H1 (cell line): ENCODE data around the gene CTNNA3. TPM values are rescaled to one million over a fixed set of nuclear protein-coding genes. Genes with fewer than 3 reads are reported as not detected.

Experiments
- CTCF ChIA-PET: fragments of 300-600 bp; sonication (Branson Sonifier 250); formaldehyde crosslinking; loops from one replicate; lab custom pipeline; 2021; ENCODE audit not compliant: partially characterized antibody; lab: Charles Lee
- POLR2A ChIA-PET: fragments of 300-600 bp; sonication (Branson Sonifier 250); formaldehyde crosslinking; loops from one replicate; lab custom pipeline; 2021; ENCODE audit warnings: inconsistent platforms; ENCODE audit not compliant: partially characterized antibody; lab: Charles Lee
- DNase-seq, 2 experiments: peaks; one replicate each; pipeline versions ENCODE4 v3.0.0 to v3.0.0-alpha.2; 2010 to 2022; ENCODE audit warnings: low spot score in 2 of 2, low read depth in 1 of 2, mixed read lengths in 1 of 2
- FAIRE-seq: peaks from 2 replicates; lab custom pipeline; 2011; peaks lifted over from hg19 to GRCh38; lab: Jason Lieb, UNC
- H2AFZ ChIP-seq: 2 replicates; pipeline ENCODE4 v1.8.1; 2012; ENCODE audit warnings: low read length, inconsistent platforms
- H2AK5ac ChIP-seq: 2 replicates; pipeline ENCODE4 v1.6.1; 2013; ENCODE audit warnings: low read depth, low read length
- H2BK120ac ChIP-seq: replicated peaks from 2 replicates; pipeline ENCODE3; 2013; ENCODE audit warnings: low read depth, low read length, inconsistent platforms
- H2BK12ac ChIP-seq: 2 replicates; pipeline ENCODE4 v1.6.1; 2013; ENCODE audit warnings: low read depth, low read length
- H2BK15ac ChIP-seq: 2 replicates; pipeline ENCODE4 v1.6.1; 2013; ENCODE audit warnings: low read length
- H2BK20ac ChIP-seq: 2 replicates; pipeline ENCODE4 v1.6.1; 2013; ENCODE audit warnings: low read length
- H2BK5ac ChIP-seq: 2 replicates; pipeline ENCODE4 v1.6.1; 2013; ENCODE audit warnings: low read depth, low read length
- H3K14ac ChIP-seq: 2 replicates; pipeline ENCODE4 v1.6.1; 2013; ENCODE audit warnings: inconsistent platforms; ENCODE audit not compliant: insufficient read length
- H3K18ac ChIP-seq: 2 replicates; pipeline ENCODE4 v1.6.1; 2013; ENCODE audit warnings: low read length; ENCODE audit errors: extremely low read depth
- H3K23ac ChIP-seq: 2 replicates; pipeline ENCODE4 v1.6.1; 2013; ENCODE audit warnings: inconsistent platforms; ENCODE audit not compliant: insufficient read length
- H3K23me2 ChIP-seq: 2 replicates; pipeline ENCODE4 v1.6.1; 2013; ENCODE audit warnings: low read depth, low read length
- H3K27ac ChIP-seq: 2 replicates; pipeline ENCODE4 v1.6.1; 2011; ENCODE audit warnings: low read depth, low read length, inconsistent platforms
- H3K27me3 ChIP-seq, 4 experiments: replicated peaks in 1 of 4; 1 replicate in 1 of 4; 2 replicates in 3 of 4; pipeline versions ENCODE4 v1.6.1 to v1.8.1; 2011 to 2013; ENCODE audit warnings: low read length in 3 of 4, mild to moderate bottlenecking in 3 of 4, inconsistent platforms in 2 of 4, mixed read lengths in 2 of 4, moderate library complexity in 1 of 4; ENCODE audit not compliant: control insufficient read depth in 3 of 4, insufficient read depth in 3 of 4; ENCODE audit errors: extremely low read depth in 1 of 4
- H3K36me3 ChIP-seq, 4 experiments: 2 replicates each; pipeline versions ENCODE4 v1.6.1 to v1.8.1; 2011 to 2013; ENCODE audit warnings: mild to moderate bottlenecking in 4 of 4, low read length in 3 of 4, moderate library complexity in 2 of 4, control low read depth in 1 of 4, inconsistent platforms in 1 of 4; ENCODE audit not compliant: insufficient read depth in 4 of 4, control insufficient read depth in 2 of 4
- H3K4ac ChIP-seq: replicated peaks from 2 replicates; pipeline ENCODE3; 2013; ENCODE audit warnings: low read length, low read depth, mixed read lengths, inconsistent platforms; ENCODE audit not compliant: insufficient read length
- H3K4me1 ChIP-seq, 4 experiments: replicated peaks in 1 of 4; 1 replicate in 1 of 4; 2 replicates in 3 of 4; pipeline versions ENCODE4 v1.6.1 to v1.8.1; 2011 to 2013; ENCODE audit warnings: low read length in 3 of 4, inconsistent platforms in 2 of 4, mixed read lengths in 1 of 4; ENCODE audit not compliant: insufficient read depth in 4 of 4, control insufficient read depth in 3 of 4
- H3K4me2 ChIP-seq, 2 experiments: 2 replicates each; pipeline versions ENCODE4 v1.6.1 to v1.8.1; 2011 to 2013; ENCODE audit warnings: low read depth in 2 of 2, low read length in 2 of 2, control low read depth in 1 of 2, inconsistent platforms in 1 of 2, mild to moderate bottlenecking in 1 of 2; ENCODE audit not compliant: insufficient read depth in 1 of 2
- H3K4me3 ChIP-seq, 4 experiments: fragments of 200-600, 300-600 bp in 1 of 4; sonication (generic), shearing (Covaris generic), sonication (Bioruptor Twin) in 1 of 4; 2 replicates each; pipeline versions ENCODE4 v1.5.1 to v1.8.1; 2011 to 2016; ENCODE audit warnings: low read length in 4 of 4, low read depth in 3 of 4, control low read depth in 2 of 4, inconsistent platforms in 2 of 4, mild to moderate bottlenecking in 2 of 4, mixed read lengths in 1 of 4, moderate library complexity in 1 of 4; ENCODE audit not compliant: insufficient read depth in 2 of 4; ENCODE audit errors: extremely low read depth in 1 of 4
- H3K56ac ChIP-seq: replicated peaks from 2 replicates; pipeline ENCODE3; 2013; ENCODE audit warnings: low read depth, mild to moderate bottlenecking, mixed read lengths, low read length, inconsistent platforms; ENCODE audit not compliant: insufficient read length
- H3K79me1 ChIP-seq: 2 replicates; pipeline ENCODE4 v1.6.1; 2013; ENCODE audit warnings: low read depth, low read length, control low read depth
- H3K79me2 ChIP-seq, 2 experiments: 2 replicates each; pipeline versions ENCODE4 v1.6.1 to v1.8.1; 2012 to 2013; ENCODE audit warnings: low read length in 2 of 2, mild to moderate bottlenecking in 2 of 2, inconsistent platforms in 1 of 2; ENCODE audit not compliant: insufficient read depth in 2 of 2, control insufficient read depth in 1 of 2
- H3K9ac ChIP-seq, 4 experiments: replicated peaks in 1 of 4; 1 replicate in 1 of 4; 2 replicates in 3 of 4; pipeline versions ENCODE4 v1.6.1 to v1.8.1; 2011 to 2013; ENCODE audit warnings: low read depth in 3 of 4, low read length in 3 of 4, control low read depth in 2 of 4, mild to moderate bottlenecking in 2 of 4, moderate library complexity in 2 of 4, inconsistent platforms in 1 of 4; ENCODE audit errors: extremely low read depth in 1 of 4
- H3K9me3 ChIP-seq, 2 experiments: 2 replicates each; pipeline versions ENCODE4 v1.6.1 to v1.8.1; 2012 to 2013; ENCODE audit warnings: mild to moderate bottlenecking in 2 of 2, moderate library complexity in 2 of 2, control low read depth in 1 of 2, inconsistent platforms in 1 of 2, low read depth in 1 of 2, low read length in 1 of 2, mixed read lengths in 1 of 2; ENCODE audit not compliant: insufficient read depth in 2 of 2
- H4K20me1 ChIP-seq, 2 experiments: replicated peaks in 1 of 2; 2 replicates each; pipeline versions ENCODE3 to v1.8.1; 2011 to 2013; ENCODE audit warnings: inconsistent platforms in 2 of 2, low read length in 2 of 2, mild to moderate bottlenecking in 1 of 2; ENCODE audit not compliant: insufficient read depth in 2 of 2, control insufficient read depth in 1 of 2
- H4K5ac ChIP-seq: 2 replicates; pipeline ENCODE4 v1.6.1; 2013; ENCODE audit warnings: low read length, low read depth, mixed read lengths, inconsistent platforms; ENCODE audit not compliant: insufficient read length
- H4K8ac ChIP-seq: 2 replicates; pipeline ENCODE4 v1.8.0; 2013; ENCODE audit warnings: mild to moderate bottlenecking, moderate library complexity, low read length, inconsistent platforms; ENCODE audit not compliant: insufficient read depth; ENCODE audit errors: extremely low read depth
- H4K91ac ChIP-seq: replicated peaks from 2 replicates; pipeline ENCODE3; 2013; ENCODE audit warnings: low read length, mixed read lengths, inconsistent platforms; ENCODE audit not compliant: insufficient read length
- EP300 ChIP-seq, 2 experiments: IDR thresholded peaks; 1 replicate in 1 of 2; 2 replicates in 1 of 2; pipeline ENCODE4 v1.6.1; 2011 to 2012; ENCODE audit warnings: low read depth in 2 of 2, low read length in 2 of 2, mild to moderate bottlenecking in 2 of 2, borderline replicate concordance in 1 of 2, inconsistent platforms in 1 of 2, moderate library complexity in 1 of 2
- HDAC6 ChIP-seq: IDR thresholded peaks from one replicate; pipeline ENCODE4 v1.7.1; 2012; ENCODE audit warnings: low read depth, mild to moderate bottlenecking, inconsistent platforms, low read length, moderate library complexity
- TCF12 ChIP-seq: IDR thresholded peaks from 2 replicates; pipeline ENCODE4 v1.6.1; 2011; ENCODE audit warnings: low read depth, mild to moderate bottlenecking, low read length
- WGBS, 2 experiments: shearing (Covaris generic) in 1 of 2; methylation state at CpG; one replicate each; pipeline versions ENCODE4 v1.1.6 to v1.1.7; 2013 to 2015; ENCODE audit warnings: low lambda C conversion rate in 2 of 2, mixed read lengths in 2 of 2, inconsistent platforms in 1 of 2, low coverage in 1 of 2, missing lambda C conversion rate in 1 of 2; ENCODE audit not compliant: insufficient replicate concordance in 2 of 2, insufficient coverage in 1 of 2, insufficient read length in 1 of 2; ENCODE audit errors: extremely low coverage in 1 of 2, missing lambda C conversion rate in 1 of 2; 5-methylcytosine and 5-hydroxymethylcytosine counted together
- polyA plus RNA-seq, 7 experiments: library from polyadenylated mRNA; depleted of rRNA in 3 of 7; stranded (reverse) in 5 of 7; unstranded in 2 of 7; fragments of >200 nt in 5 of 7; fragments of 200-250 nt in 2 of 7; gene quantifications; 1 replicate in 5 of 7; 2 replicates in 1 of 7; 4 replicates in 1 of 7; pipeline versions ENCODE4 v1.2.1 to v1.2.3, GENCODE V29; 2011 to 2013; ENCODE audit warnings: missing spikeins in 2 of 7, mixed read lengths in 2 of 7
- total RNA-seq: library from RNA; stranded (reverse); fragmentation: NEBNext Ultra II Directional; extraction: Animal tissue kit (Norgen Biotek cat#: 25700); gene quantifications from 2 replicates; pipeline ENCODE4 v1.2.1, GENCODE V29; 2021
- TF ChIP-seq, protein P1 (sequence below): IDR thresholded peaks from 2 replicates; pipeline ENCODE4 v1.6.1; 2011; ENCODE audit warnings: low read length, improper control_type of control experiment

CTNNA3 gene
- total and polyA plus RNA-seq, 2 of the 8 experiments (the other 6 are each of a cell fraction or from before 2014, with no cell fraction given), result 1.3 to 1.5 TPM

GRCh38 chr10:66862687-66863258 lies 833.2 kb downstream of the CTNNA3 start:
- no peak for TF ChIP-seq EP300 (IDR thresholded peaks at IDR 0.05; ENCODE audit: borderline replicate concordance in 1 of 2, low read depth in 2 of 2, low read length in 2 of 2)
- TF ChIP-seq TCF12, result no peak
- TF ChIP-seq, protein P1, sequence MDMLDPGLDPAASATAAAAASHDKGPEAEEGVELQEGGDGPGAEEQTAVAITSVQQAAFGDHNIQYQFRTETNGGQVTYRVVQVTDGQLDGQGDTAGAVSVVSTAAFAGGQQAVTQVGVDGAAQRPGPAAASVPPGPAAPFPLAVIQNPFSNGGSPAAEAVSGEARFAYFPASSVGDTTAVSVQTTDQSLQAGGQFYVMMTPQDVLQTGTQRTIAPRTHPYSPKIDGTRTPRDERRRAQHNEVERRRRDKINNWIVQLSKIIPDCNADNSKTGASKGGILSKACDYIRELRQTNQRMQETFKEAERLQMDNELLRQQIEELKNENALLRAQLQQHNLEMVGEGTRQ, result no peak
- no peak for TF ChIP-seq HDAC6
- H3K4ac ChIP-seq, result no peak overlapping the region
- no peaks in the 10 kb centered on the region for H3K9me3 ChIP-seq
- no peak overlapping the region for H4K8ac ChIP-seq
- H3K4me2 ChIP-seq, result no peak overlapping the region
- H3K23me2 ChIP-seq, result no peaks in the 10 kb centered on the region
- no peak overlapping the region for H3K23ac ChIP-seq
- H3K4me1 ChIP-seq, result no peaks in the 10 kb centered on the region
- H2AFZ ChIP-seq, result no peak overlapping the region
- H2BK5ac ChIP-seq, result no peak overlapping the region
- H3K36me3 ChIP-seq, result no peaks in the 10 kb centered on the region
- no peak overlapping the region for H2BK20ac ChIP-seq
- H4K20me1 ChIP-seq, result no peaks in the 10 kb centered on the region
- no peak overlapping the region for H2AK5ac ChIP-seq
- H3K4me3 ChIP-seq, result no peak overlapping the region
- H3K79me1 ChIP-seq, result no peaks in the 10 kb centered on the region
- no peak overlapping the region for H3K14ac ChIP-seq
- no peak overlapping the region for H3K18ac ChIP-seq
- no peak overlapping the region for H2BK12ac ChIP-seq
- no peak overlapping the region for H2BK120ac ChIP-seq
- WGBS, 2 experiments, result 86% methylated on average over 4 of the region's 4 CpGs; no CpG with 5 or more reads in 1 of the 2 experiments
- no peak overlapping the region for H4K5ac ChIP-seq
- H3K27me3 ChIP-seq, result no peaks in the 10 kb centered on the region
- CTCF ChIA-PET, result interaction anchor here (0.7 to 1.7 kb wide), 3 partner anchors 10 to 276 kb away, joined by 3 to 4 read pairs (median 3); no protein-coding TSS in a partner anchor
- no peak overlapping the region for H3K9ac ChIP-seq
- FAIRE-seq (no peak), DNase-seq (no peak)
- POLR2A ChIA-PET, result no interaction called here
- no peak overlapping the region for H2BK15ac ChIP-seq
- H3K27ac ChIP-seq, result no peak overlapping the region
- no peaks in the 10 kb centered on the region for H3K79me2 ChIP-seq
- no peak overlapping the region for H4K91ac ChIP-seq
- no peak overlapping the region for H3K56ac ChIP-seq
